ACHN (cell line): ENCODE data around the gene PCSK6.

Experiments used
- DNase-seq: peaks from one replicate; pipeline ENCODE4 v3.0.0-alpha.2; 2015
- in situ Hi-C: cut with HindIII; loops from 2 replicates; pipeline ENCODE4 v1.10.0; 2017; ENCODE audit warnings: low sequenced_read_pairs, low pct_ligation_motif_present, low pct_unique_long_range_greater_than_20kb

Gene PCSK6

DNA sequence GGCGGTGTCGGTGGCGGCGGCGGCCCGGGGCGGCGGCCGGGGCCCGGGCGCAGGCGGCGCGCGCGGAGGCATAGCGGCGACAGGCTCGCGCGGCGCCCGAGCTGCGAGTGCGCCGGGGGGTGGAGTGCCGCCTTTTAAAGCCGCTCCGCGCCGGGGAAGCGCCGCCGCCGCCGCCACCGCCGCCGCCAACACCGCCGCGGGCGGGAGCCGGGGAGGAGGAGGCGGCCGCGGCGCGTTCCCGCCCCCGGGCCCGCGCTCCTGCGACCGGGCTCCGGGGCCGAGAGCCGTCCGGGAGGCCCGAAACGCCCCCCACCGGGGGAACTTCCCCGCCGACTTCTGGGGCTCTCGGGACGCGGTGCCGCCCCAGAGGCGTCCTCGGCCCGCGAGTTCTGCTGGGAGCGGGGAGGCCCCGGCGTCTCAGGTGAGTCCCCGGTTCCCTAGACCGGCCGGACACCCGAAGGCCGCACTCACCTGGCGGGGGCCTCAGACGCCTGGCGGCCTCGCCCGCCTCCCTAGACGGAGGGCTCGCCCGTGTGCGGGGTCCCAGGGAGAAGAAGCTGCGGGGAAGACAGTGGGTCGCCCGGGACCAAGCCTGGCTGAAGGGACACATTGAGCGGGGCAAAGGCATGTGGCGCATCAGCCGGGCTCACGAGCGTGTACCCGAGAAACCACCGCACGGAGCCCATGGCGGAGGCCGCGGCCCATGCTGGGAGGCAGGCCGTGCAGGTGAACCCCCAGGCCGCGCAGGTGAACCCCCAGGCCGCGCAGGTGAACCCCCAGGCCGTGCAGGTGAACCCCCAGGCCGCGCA is at the start of gene PCSK6:
Gene PCSK6 (minus strand): TSS at position 109 of the 809 bp plus-strand sequence. CDS start 37 bp downstream, at position 72.
- in situ Hi-C loops = no loop called here
- DNase-seq = no peak

DNA sequence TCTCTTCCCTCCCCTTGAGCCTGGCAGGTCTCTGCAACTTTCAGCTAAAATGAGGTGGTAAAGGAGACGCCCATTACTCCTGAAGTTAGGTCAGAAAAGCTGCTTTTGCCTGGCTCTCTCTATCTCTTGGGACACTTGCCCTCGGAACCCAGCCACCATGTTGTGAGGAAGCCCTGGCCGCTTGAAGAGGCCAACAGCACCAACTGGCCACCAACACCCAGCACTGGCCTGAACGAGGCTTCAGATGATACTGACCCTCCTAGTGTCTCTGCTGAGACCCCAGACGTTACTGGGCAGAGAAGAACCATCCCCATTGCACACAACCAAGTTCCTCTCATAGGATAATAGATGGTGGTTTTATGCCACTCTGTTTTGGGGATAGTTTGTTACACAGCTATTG is 49.5 kb upstream of the PCSK6 start:
- no peak for DNase-seq
- in situ Hi-C loops = no loop called here

DNA sequence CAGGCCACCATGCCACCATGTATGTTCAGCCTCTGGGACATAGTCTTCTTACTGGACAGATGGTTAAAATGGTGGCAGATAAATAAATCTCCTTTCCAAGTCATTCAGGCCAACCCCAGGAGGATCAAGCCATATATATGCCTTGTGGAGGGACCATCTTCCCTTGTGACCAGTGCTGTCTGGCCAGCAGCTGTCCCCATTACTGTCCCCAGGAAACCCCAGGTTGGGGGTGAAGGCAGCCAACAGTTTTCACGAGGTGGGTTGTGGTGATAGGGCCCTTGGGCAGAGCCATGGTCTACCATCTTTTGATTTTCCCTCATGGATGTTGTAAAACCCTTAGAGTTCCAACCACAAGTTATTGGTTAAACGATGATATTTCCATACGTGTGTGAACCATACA is 48.7 kb upstream of the PCSK6 start:
- no peak for DNase-seq
- in situ Hi-C loops = no loop called here

DNA sequence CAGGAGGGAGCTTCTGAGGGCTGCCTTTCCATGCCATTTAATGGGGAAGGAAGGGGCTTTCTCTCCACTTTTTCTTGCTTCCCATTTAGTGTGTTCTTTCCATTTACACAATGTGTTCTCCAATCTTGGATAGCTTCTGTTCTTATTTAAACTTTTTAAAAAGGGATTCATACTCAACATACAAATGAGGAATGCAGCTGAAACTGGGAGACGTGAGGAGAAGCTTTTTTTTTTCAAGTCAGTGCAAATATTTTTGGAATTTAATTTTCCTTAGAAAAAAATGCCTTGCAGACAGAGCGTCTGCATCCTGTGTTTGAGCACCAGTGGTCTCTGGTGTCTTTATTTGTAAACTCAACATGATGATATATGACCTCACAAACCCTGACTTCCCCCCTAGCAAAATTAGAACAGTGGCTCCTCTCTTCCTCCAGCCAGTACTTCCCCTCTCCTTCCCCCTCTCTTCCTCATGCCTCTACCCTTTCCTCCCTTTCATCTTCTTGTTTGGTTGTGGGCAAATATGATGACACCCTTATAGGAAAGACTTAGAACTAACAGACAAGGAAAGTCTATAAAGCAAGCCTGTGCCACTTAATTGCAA is 48.1 kb upstream of the PCSK6 start:
- in situ Hi-C loops = no loop called here
- no peak for DNase-seq

DNA sequence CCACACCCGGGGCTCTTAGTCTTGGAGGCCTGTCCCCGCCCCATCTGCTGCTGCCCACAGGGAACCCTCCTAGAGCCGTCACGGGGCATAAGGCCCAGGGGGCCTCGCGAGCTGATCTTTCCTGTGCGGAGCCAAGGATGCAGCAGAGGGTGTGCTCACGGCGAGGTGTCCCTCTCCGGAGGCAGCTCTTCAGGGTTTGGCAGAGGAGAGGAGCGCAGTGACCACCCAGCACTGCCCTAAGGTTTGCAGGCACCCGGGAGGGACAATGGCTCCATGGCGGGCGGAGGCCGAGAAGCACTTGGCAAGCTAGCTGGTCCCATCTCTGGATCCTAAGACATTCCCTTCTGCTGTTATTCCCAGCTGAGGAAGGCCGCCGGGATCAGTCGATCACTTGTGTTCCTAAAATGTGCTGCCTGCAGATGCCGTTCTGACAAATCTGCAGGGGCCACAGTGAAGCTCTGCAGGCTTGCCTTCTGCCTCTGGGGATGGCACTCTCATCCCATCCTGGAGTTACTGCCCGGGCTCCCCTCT is 47.4 kb upstream of the PCSK6 start:
- in situ Hi-C loops = no loop called here

DNA sequence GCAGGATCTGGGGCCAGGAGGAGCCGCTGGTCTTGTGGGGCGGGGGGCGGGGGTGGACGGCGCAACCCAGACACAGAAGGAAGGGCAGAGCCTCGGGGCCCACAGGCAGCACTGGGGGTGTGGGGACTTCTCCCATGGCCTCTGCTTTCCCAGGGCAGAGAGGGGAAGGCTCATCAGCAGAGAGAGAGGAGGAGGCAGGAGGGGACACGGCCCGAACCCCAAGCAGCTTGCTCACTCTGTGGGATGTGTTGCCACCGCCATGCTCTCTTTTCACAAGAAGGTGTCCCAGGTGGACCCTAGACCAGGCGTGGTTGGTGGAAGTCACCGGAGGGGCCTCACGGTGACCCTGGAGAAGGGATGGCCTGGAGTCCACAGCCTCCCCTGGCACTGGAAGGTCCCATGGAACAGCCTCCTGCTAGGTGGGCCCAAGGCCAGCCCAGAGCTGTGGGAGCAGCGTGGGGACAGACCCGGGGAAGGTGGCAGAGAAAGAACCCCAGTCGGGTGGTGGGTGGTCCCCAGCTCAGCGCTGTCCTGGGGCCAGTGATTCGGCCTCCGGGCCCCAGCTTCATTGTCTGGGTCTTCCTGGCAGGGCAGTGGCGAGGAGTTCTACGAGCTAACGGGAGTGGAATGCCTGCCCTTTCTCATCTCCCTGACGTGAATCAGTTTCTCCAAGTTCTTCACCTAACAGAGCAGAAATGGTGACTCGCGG is 46.8 kb upstream of the PCSK6 start:
- in situ Hi-C loops = no loop called here

More for the DNA sequence above, 47.4 kb upstream of the PCSK6 start:
- DNase-seq = no peak

DNA sequence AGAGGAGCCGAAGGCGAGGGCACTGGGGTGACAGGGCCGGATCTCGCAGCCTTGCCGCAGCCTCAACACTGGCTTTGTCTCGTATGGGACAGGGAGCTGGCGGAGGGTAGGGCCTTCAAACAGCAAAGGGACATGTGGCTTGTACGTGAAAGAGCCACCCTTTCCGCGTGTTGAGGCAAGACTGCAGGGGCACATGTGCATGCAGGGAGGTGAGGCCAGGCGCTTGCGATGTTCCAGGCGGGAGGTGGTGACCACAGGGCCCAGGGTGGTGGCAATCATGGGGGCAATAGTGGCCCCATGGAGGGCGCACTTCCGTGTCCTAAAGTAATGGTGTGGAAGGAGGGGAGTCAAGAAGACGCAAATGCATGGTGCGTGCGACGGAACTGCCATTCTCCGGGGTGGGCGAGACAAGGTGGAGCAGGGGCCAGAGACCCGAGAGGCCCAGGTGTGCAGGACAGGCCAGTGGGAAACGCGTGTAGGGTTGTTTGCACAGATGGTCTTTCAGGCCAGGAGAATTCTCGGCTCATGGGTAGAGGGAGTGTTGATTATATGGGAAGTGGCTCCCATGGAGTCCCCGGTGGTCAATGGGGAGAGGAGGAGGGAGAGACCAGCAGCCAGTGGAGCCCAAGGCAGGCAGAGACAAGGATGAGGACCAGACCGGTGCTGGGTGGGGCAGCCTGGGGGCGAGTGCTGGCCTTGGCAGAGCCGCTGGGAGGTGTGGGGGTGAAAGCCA is 45.8 kb upstream of the PCSK6 start:
- no peak for DNase-seq
- in situ Hi-C loops = no loop called here

More for the DNA sequence above, 46.8 kb upstream of the PCSK6 start:
- DNase-seq = no peak

DNA sequence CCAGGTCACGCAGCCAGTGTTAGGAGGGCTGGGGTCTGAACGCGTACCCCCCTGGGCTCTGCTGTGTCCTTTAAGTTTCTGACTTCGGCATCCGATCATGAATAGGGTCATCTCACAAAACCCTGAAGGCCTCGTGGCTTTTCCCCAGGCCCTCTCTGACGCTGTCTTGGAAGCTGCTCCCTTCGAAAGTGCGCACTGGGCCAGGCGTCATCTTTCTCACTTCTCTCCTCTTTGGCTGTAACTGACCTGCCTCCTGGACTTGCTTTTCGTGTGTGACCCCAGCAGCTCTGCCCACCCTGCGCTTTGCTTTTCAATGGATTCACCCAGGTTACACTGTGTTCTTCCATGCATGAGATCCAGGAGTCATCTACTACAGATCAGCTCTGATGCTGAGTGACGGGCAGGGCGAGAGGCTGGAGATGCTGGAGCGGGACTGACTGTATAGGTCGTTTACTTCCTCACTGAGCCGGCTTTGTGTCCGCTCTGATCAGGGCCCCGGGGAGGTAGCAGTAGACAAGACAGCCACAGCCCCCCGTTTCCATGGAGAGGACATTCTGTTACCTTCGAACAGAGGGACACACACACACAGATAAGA is 45.0 kb upstream of the PCSK6 start:
- in situ Hi-C loops = no loop called here
- DNase-seq = no peak

DNA sequence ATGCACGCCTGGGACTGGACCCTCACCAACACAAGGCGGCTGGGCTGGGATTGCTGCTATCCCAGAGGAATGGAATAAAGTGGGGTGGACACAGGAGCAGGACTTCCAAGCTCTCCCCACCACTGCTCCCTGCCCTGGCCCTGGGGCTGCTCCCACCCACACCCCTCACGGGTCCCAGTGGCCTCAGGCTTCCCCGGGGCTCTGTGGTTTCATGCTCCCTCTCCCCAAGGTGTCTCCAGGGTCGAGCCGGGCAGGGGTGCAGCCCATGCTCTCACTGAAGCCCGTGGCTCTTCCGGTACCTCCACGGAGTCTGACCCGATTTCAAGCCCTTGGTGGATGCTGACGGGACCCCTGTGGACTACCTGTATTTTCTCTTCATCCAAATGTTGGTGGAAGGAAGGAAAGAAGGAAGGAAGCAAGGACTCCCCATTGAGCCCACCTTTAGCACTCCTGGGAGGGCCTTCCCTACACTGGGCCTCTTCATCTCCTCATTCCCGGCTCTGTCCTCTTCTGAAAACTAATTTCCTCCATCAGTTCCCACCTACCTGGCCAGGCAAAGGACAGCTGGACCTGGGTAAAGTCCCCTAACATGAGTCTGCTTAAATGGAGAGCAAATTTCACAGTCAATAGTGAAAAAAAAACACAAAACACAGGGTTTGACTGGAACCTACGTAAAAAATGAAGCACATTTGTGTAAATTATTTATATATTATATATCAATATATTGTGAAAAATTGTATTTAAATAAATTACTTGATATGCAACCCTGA is 44.0 kb upstream of the PCSK6 start:
- DNase-seq = no peak
- in situ Hi-C loops = no loop called here

DNA sequence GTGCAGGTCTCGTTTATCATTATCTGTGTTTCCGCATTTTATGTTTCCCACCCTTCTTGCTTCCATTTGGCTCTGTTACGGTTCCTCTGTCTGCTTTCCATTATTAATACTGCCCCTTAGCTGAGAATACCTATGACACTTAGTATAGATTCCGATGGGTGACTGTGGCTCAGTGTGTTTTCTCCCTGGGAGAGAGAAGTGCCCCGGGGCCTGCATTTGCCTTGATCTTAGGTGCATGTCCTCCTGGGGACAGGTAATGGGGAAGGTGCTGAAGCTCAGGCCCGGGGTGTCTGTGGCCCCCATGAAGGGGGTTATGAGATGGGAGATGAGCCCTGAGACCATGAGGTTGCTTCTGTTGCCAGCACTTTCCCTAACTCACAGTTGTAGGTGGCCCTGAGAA is 43.4 kb upstream of the PCSK6 start:
- DNase-seq = no peak
- in situ Hi-C loops = no loop called here

DNA sequence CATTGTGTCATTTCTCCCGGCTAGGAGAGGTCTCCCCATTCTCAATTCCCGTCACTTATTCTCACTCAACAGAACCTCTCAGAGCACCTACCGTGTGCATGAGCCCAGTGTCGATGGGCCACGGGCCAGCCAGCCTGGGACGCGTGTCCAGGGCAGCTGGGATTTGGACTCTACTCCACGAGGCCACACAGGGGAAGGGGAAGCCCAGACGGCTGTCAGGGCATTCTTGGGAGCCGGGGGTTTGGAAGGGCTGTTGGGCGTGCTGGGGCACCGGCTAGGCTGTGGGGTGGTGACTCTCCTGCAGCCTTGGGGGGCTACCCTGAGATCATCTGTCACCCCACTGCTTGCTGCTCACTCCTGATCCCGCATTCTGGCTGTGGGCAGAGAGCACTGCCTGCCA is 41.7 kb upstream of the PCSK6 start:
- in situ Hi-C loops = no loop called here
- DNase-seq = no peak

DNA sequence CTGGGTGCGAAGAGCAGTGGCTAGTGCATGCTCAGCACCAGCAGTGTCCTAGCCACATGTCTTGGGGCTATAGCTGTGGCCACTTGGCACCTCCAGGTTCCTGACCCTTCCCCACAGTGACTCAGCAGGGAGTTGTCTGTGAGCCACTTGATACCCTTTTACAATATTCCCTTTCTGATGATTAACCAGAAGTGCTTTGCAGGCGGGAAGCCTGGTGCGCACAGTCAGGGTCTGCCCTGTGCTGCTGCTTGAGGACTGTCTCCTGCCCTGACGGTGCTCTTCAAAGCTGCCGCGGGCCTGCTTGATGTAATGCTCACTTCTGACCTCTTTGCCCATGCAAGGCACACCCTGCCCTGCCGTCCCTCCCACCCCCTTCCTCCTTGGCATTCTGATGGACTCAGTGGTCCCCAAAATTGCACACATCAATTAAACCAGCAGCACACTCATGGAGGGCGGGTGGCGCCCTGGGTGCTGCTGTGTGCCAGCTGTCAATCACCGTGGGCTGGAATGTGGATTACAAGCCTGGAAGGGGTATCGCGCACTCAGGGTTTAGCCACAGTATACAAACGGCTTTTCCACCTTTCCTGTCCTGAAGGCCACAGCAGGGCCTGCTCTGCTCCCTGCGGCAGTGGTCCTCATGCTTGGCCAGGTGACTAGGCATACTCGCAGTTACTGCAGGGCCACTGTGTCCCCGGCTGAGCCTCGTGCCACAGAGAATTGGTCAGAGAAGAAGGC is 40.9 kb upstream of the PCSK6 start:
- DNase-seq = no peak
- in situ Hi-C loops = no loop called here

DNA sequence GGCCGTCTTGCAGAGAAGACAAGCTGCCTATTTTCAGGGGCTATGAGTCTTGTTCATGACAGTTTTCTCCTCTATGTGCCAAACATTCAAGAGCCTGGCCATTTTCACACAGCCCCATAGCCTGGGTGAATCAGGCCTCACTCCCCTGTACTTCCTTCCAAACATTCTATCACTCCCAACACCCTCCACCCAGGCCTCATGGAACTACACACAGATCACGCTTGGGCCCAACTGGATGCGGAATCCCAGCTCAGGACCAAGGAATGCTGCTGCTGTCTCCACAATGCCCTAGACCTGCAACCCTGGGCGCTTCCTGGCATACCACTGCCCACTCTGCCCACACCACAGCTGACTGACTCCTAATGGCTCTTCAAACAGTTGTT is 39.4 kb upstream of the PCSK6 start:
- in situ Hi-C loops = no loop called here
- no peak for DNase-seq

DNA sequence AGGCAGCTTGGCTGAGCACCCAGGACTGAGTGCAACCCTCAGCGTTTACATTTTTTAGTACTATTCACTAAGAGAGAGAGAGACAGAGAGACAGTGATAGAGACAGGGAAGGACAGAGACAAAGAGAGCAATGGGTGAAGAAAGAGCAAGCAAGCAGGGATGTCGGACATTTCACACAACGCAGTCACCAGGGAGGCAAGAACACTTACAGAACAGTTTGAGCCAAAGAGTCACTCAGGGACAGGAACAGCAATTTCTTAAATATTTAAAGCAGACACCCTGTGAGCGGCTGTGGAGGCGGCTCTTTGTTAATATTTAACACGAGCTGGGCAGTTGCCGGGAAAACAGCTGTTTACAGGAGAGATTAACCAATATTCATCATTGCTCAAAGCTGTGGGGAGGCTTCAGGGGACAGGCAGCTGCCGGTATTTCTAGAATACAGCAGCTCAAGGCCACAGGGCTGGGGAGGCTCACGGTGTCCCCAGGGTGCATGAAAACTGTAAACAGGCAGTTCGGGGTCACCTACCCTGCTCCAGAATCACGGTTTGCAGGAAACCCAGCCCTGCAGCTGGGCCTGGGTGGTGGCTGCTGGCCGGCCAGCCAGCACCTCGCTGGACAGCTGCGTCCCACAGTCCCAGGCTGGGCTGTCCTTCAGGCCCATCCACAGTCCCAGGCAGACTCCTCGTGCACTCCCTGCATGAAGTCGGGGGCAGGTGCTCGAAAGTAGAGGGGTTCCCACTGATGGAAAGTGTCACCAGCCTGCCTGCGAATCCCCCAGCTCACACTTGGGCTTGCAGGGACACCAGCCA is 38.8 kb upstream of the PCSK6 start:
- peak; percentile 40 for DNase-seq
- in situ Hi-C loops = no loop called here

DNA sequence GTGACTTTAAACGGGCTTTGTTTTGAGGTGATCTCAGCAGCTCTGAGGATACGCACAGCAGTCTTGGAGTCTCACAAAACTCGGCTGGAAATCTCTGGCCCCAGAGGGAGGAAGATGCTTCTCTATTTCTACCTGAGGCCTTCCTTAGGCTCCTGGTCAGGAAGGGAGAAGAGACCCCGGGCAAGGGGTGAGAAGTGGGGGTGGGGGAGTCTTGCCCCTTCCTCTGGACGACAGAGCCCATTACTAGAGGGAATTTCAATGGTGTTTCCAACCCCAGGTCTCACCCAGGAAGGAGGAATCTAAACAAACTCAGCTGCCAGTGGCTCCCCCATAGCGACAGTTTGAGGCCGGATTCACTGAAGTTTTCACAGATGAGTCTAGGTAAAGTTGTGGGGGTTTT is 37.4 kb upstream of the PCSK6 start:
- in situ Hi-C loops = no loop called here
- no peak for DNase-seq

DNA sequence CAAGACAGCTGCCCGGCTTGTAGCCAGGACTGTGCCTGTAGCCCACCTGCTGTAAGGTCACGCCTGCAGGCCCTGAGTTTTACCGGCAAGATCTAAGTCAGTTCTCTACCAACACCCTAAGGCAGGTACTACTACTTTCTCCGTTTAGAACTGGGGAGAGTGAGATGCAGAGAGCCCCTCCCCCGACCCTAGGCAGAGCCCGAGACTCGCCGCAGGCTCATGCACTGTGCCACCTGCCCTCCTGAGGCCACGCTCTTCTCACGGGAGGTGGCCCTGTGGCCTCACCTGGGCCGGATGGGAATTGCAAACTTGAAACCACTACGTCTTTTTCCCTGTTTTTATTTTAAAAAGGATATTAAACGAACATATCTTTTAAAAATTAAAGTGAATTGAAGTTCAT is 36.9 kb upstream of the PCSK6 start:
- in situ Hi-C loops = no loop called here
- DNase-seq = no peak
